Measurements from ENCODE around the gene PHACTR1. TPM values are rescaled to one million over a fixed set of nuclear protein-coding genes. Genes with fewer than 3 reads are reported as not detected.

The PHACTR1 gene
- total and polyA plus RNA-seq, 2 of the 4 experiments (the other 2 are of a cell fraction) = not detected

- H3K4me2 ChIP-seq (ENCODE audit: low read depth, low read length) = no peak overlapping the region
- no peak overlapping the region for H4K91ac ChIP-seq (ENCODE audit: insufficient read depth, low read depth, low read length)
- no peak overlapping the region for H3K56ac ChIP-seq (ENCODE audit: extremely low read depth, insufficient read depth, low read length)
- H3K18ac ChIP-seq (ENCODE audit: low read depth, low read length) = no peak overlapping the region
- no peak overlapping the region for H2AK9ac ChIP-seq (replicated peaks; ENCODE audit: low read depth, low read length, poor library complexity)
- H3K9me3 ChIP-seq (ENCODE audit: control insufficient read depth, insufficient read depth, low read length) = no peaks in the 10 kb centered on the region
- H2BK20ac ChIP-seq (ENCODE audit: low read depth, low read length) = no peak overlapping the region
- ChIA-PET POLR2A (ENCODE audit: unreplicated experiment) (no interaction called here), CTCF (interaction anchor here (0.7 kb wide), 1 partner anchor 1274 kb away, joined by 3 read pairs; no protein-coding TSS in a partner anchor)
- H3K9ac ChIP-seq (ENCODE audit: low read depth, low read length) = no peak overlapping the region
- no peak overlapping the region for H3K27ac ChIP-seq (ENCODE audit: insufficient read depth, low read length)
- intact Hi-C loops (cut with micrococcal nuclease) = no loop called here
- H3K36me3 ChIP-seq (ENCODE audit: control insufficient read depth, insufficient read depth, low read length) = no peaks in the 10 kb centered on the region
- no peaks in the 10 kb centered on the region for H3K79me1 ChIP-seq (ENCODE audit: low read depth in 1 of 2, low read length in 2 of 2)
- no peak for TF ChIP-seq BHLHE40 (IDR thresholded peaks at IDR 0.05; ENCODE audit: low read depth, low read length)
- no peak for TF ChIP-seq CHD1 (IDR thresholded peaks at IDR 0.05; ENCODE audit: low read depth, low read length)
- TF ChIP-seq SMC3 (IDR thresholded peaks at IDR 0.05; ENCODE audit: low read depth, low read length) = no peak
- TF ChIP-seq FOS (IDR thresholded peaks at IDR 0.05; ENCODE audit: low read depth, low read length) = no peak
- no peak for TF ChIP-seq NFE2L2 (IDR thresholded peaks at IDR 0.05; ENCODE audit: low read depth, low read length)
- no peak for TF ChIP-seq ELK1 (IDR thresholded peaks at IDR 0.05; ENCODE audit: borderline replicate concordance, low read depth, low read length)
- H3K4me3 ChIP-seq (ENCODE audit: insufficient read depth, low read depth, low read length) = no peak overlapping the region
- WGBS, 2 experiments (ENCODE audit: extremely low coverage in 2 of 2, insufficient read length in 1 of 2) = 63% methylated on average over 3 of the region's 6 CpGs; no CpG with 5 or more reads in 1 of the 2 experiments
- no peak overlapping the region for H2BK120ac ChIP-seq (ENCODE audit: low read depth, low read length)
- no peak overlapping the region for H2AK5ac ChIP-seq (ENCODE audit: low read depth, low read length)
- DNase-seq (no peak), ATAC-seq (ENCODE audit: low read depth) (no peak)
- no peaks in the 10 kb centered on the region for H4K20me1 ChIP-seq (ENCODE audit: insufficient read depth, low read length)
- H3K4me1 ChIP-seq (ENCODE audit: control insufficient read depth, insufficient read depth, low read length) = no peaks in the 10 kb centered on the region
- no peak overlapping the region for H3K23ac ChIP-seq (ENCODE audit: low read depth, low read length)
- in situ Hi-C loops (cut with MboI; ENCODE audit: low sequenced_read_pairs) = no loop called here
- H3K9me1 ChIP-seq (ENCODE audit: insufficient read depth, low read length) = no peaks in the 10 kb centered on the region
- H3K14ac ChIP-seq (replicated peaks; ENCODE audit: low read depth, low read length) = no peak overlapping the region
- H3K4ac ChIP-seq (ENCODE audit: low read depth, low read length) = no peak overlapping the region
- H2AFZ ChIP-seq (replicated peaks; ENCODE audit: low read length, poor library complexity) = no peak overlapping the region
- no TSS peak for BruUV-seq (replicated peaks)
- H4K8ac ChIP-seq (ENCODE audit: low read depth in 2 of 2, low read length in 2 of 2) = no peak overlapping the region
- H4K5ac ChIP-seq (ENCODE audit: low read depth, low read length) = no peak overlapping the region
- H2BK5ac ChIP-seq (ENCODE audit: low read depth, low read length, poor library complexity, severe bottlenecking) = no peak overlapping the region
- dilution Hi-C loops (cut with HindIII; ENCODE audit: low sequenced_read_pairs, unreplicated experiment) = no loop called here
- H3K27me3 ChIP-seq (ENCODE audit: control insufficient read depth, insufficient read depth, low read length) = no peaks in the 10 kb centered on the region; the same call in 1 of the 2 replicates
- H2BK15ac ChIP-seq (ENCODE audit: low read depth, low read length) = no peak overlapping the region
Observed at GRCh38 chr6:13205106-13205505, 488.5 kb downstream of the PHACTR1 start.
